ENCODE measurements around the gene BRINP1. TPM values are rescaled to one million over a fixed set of nuclear protein-coding genes. Genes with fewer than 3 reads are reported as not detected.

BRINP1 gene
- total RNA-seq, 1 experiment from 2014 or later, result not detected

GRCh38 chr9:119313846-119314245, 55.4 kb downstream of the BRINP1 start:
- Histone ChIP-seq H3K4me2 (no peak overlapping the region), H3K9me2 (ENCODE audit: insufficient read depth) (no peaks in the 10 kb centered on the region), H3K9me3 (ENCODE audit: insufficient read depth, low read depth) (no peaks in the 10 kb centered on the region), H3K27ac (no peak overlapping the region), H3K36me3 (ENCODE audit: low read depth) (no peaks in the 10 kb centered on the region), H3K4me3 (no peak overlapping the region), H3K4me1 (replicated peaks; ENCODE audit: insufficient read depth) (no peaks in the 10 kb centered on the region), H3K79me2 (ENCODE audit: low read depth) (no peaks in the 10 kb centered on the region), H4K20me1 (ENCODE audit: insufficient read depth) (no peaks in the 10 kb centered on the region), H3K27me3 (ENCODE audit: insufficient read depth, low read depth) (no peaks in the 10 kb centered on the region), H2AFZ (no peak overlapping the region), H3F3A (ENCODE audit: insufficient read depth, low read depth) (no peaks in the 10 kb centered on the region)
- DNase-seq, result no peak
- BruUV-seq (replicated peaks), result no TSS peak
- intact Hi-C loops (cut with micrococcal nuclease; ENCODE audit: unreplicated experiment), result no loop called here
- ChIA-PET CTCF (no interaction called here), POLR2A (ENCODE audit: unreplicated experiment) (no interaction called here)
- TF ChIP-seq CTCF (conservative IDR thresholded peaks at IDR 0.05), result no peak
- no peak for TF ChIP-seq EZH2 (IDR thresholded peaks at IDR 0.05; ENCODE audit: low read depth)

- H3K4me3 ChIP-seq, result no peak overlapping the region
- ChIA-PET POLR2A (ENCODE audit: unreplicated experiment) (no interaction called here), CTCF (no interaction called here)
- H4K20me1 ChIP-seq (ENCODE audit: insufficient read depth), result no peaks in the 10 kb centered on the region
- no peaks in the 10 kb centered on the region for H3K4me1 ChIP-seq (replicated peaks; ENCODE audit: insufficient read depth)
- no peaks in the 10 kb centered on the region for H3K27me3 ChIP-seq (ENCODE audit: insufficient read depth, low read depth)
- intact Hi-C loops (cut with micrococcal nuclease; ENCODE audit: unreplicated experiment), result no loop called here
- TF ChIP-seq CTCF (conservative IDR thresholded peaks at IDR 0.05) (no peak), EZH2 (IDR thresholded peaks at IDR 0.05; ENCODE audit: low read depth) (no peak)
- DNase-seq, result no peak
- H3F3A ChIP-seq (ENCODE audit: insufficient read depth, low read depth), result no peaks in the 10 kb centered on the region
- no peak overlapping the region for H3K27ac ChIP-seq
- H3K36me3 ChIP-seq (ENCODE audit: low read depth), result no peaks in the 10 kb centered on the region
- no TSS peak for BruUV-seq (replicated peaks)
- H3K9me3 ChIP-seq (ENCODE audit: insufficient read depth, low read depth), result no peaks in the 10 kb centered on the region
- no peaks in the 10 kb centered on the region for H3K79me2 ChIP-seq (ENCODE audit: low read depth)
- no peaks in the 10 kb centered on the region for H3K9me2 ChIP-seq (ENCODE audit: insufficient read depth)
- H2AFZ ChIP-seq, result no peak overlapping the region
- no peak overlapping the region for H3K4me2 ChIP-seq
These were observed 58.5 kb downstream of the BRINP1 start for GRCh38 chr9:119310741-119311140.

DNA sequence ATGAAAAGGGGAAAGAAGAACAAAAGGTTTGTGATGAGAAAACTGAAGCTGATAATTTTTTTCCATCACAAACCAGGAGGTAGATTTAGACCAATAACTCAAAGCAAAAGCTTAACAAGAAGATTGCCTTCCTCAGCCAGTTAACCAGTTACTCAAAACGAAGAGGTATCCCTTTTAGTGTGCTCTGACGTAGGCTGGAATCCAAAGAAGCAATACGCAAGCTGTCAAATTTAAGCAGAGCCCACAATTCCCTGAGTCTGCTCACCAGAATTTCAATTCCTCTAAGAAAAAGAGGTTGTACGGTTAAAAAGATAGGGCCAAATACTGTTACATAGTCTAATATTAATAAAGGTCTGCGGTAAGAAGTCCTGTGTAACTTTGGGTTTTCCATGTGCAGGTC, 61.8 kb downstream of the BRINP1 start:
- H3K36me3 ChIP-seq (ENCODE audit: low read depth), result no peaks in the 10 kb centered on the region
- H3K79me2 ChIP-seq (ENCODE audit: low read depth), result no peaks in the 10 kb centered on the region
- no peaks in the 10 kb centered on the region for H3K27me3 ChIP-seq (ENCODE audit: insufficient read depth, low read depth)
- no peak overlapping the region for H3K4me3 ChIP-seq
- TF ChIP-seq EZH2 (IDR thresholded peaks at IDR 0.05; ENCODE audit: low read depth) (no peak), CTCF (conservative IDR thresholded peaks at IDR 0.05) (no peak)
- H3K27ac ChIP-seq, result no peak overlapping the region
- DNase-seq, result no peak
- intact Hi-C loops (cut with micrococcal nuclease; ENCODE audit: unreplicated experiment), result no loop called here
- no peaks in the 10 kb centered on the region for H3F3A ChIP-seq (ENCODE audit: insufficient read depth, low read depth)
- no peaks in the 10 kb centered on the region for H3K4me1 ChIP-seq (replicated peaks; ENCODE audit: insufficient read depth)
- H4K20me1 ChIP-seq (ENCODE audit: insufficient read depth), result no peaks in the 10 kb centered on the region
- no peaks in the 10 kb centered on the region for H3K9me2 ChIP-seq (ENCODE audit: insufficient read depth)
- ChIA-PET POLR2A (ENCODE audit: unreplicated experiment) (no interaction called here), CTCF (no interaction called here)
- no peaks in the 10 kb centered on the region for H3K9me3 ChIP-seq (ENCODE audit: insufficient read depth, low read depth)
- H2AFZ ChIP-seq, result no peak overlapping the region
- no peak overlapping the region for H3K4me2 ChIP-seq
- BruUV-seq (replicated peaks), result no TSS peak
